CD4-positive, alpha-beta T cell (primary cell): ENCODE measurements around the gene TTYH3. TPM values are rescaled to one million over a fixed set of nuclear protein-coding genes. Genes with fewer than 3 reads are reported as not detected.

Source experiments
- ATAC-seq: fragments of 200-7000 bp; cut with Tn5 transposase; one replicate; pipeline ENCODE4 v1.10.0; 2022; ENCODE audit warnings: mild to moderate bottlenecking; ENCODE audit not compliant: poor library complexity
- CTCF ChIA-PET: fragments of 350-600 bp; sonication (Branson Sonifier 250); formaldehyde crosslinking; loops from one replicate; lab custom pipeline; 2021; ENCODE audit warnings: antibody characterized with exemption, inconsistent platforms; lab: Charles Lee
- POLR2A ChIA-PET: fragments of 350-600 bp; sonication (Branson Sonifier 250); formaldehyde crosslinking; loops from one replicate; lab custom pipeline; 2021; ENCODE audit warnings: antibody characterized with exemption, inconsistent platforms; lab: Charles Lee
- DNase-seq, 14 experiments: peaks; one replicate each; pipeline ENCODE4 v3.0.0-alpha.2; 2013 to 2020; ENCODE audit warnings: mixed read lengths in 2 of 14
- H3K27ac ChIP-seq, 2 donors: one replicate each; pipeline versions ENCODE4 v1.5.1 to v1.7.0; 2013; ENCODE audit warnings: low read length in 2 of 2, low read depth in 1 of 2, mild to moderate bottlenecking in 1 of 2
- H3K27me3 ChIP-seq, 2 experiments: 1 replicate in 1 of 2; 2 replicates in 1 of 2; pipeline versions ENCODE4 v1.6.1 to v1.7.0; 2013; ENCODE audit warnings: low read length in 2 of 2, control low read depth in 1 of 2, mild to moderate bottlenecking in 1 of 2, moderate library complexity in 1 of 2; ENCODE audit not compliant: insufficient read depth in 2 of 2, control insufficient read depth in 1 of 2
- H3K36me3 ChIP-seq: one replicate; pipeline ENCODE4 v1.6.1; 2013; ENCODE audit warnings: low read length, control low read depth; ENCODE audit not compliant: insufficient read depth
- H3K4me1 ChIP-seq: one replicate; pipeline ENCODE4 v1.6.1; 2013; ENCODE audit warnings: low read length, control low read depth; ENCODE audit not compliant: insufficient read depth
- H3K4me3 ChIP-seq: one replicate; pipeline ENCODE4 v1.5.1; 2013; ENCODE audit warnings: mild to moderate bottlenecking, low read length, moderate library complexity
- H3K9me3 ChIP-seq, 2 experiments: 1 replicate in 1 of 2; 2 replicates in 1 of 2; pipeline versions ENCODE4 v1.6.1 to v1.7.0; 2013; ENCODE audit warnings: low read length in 2 of 2, mild to moderate bottlenecking in 2 of 2, control low read depth in 1 of 2, moderate library complexity in 1 of 2; ENCODE audit not compliant: control insufficient read depth in 1 of 2, insufficient read depth in 1 of 2
- H3K27ac Mint-ChIP-seq: one replicate; pipeline ENCODE4 v1.8.0; 2020; ENCODE audit warnings: mixed read lengths
- H3K27me3 Mint-ChIP-seq: one replicate; pipeline ENCODE4 v1.8.0; 2021; ENCODE audit warnings: mixed read lengths
- H3K36me3 Mint-ChIP-seq: one replicate; pipeline ENCODE4 v1.8.0; 2021; ENCODE audit warnings: low read depth, mixed read lengths
- H3K4me1 Mint-ChIP-seq: one replicate; pipeline ENCODE4 v1.8.0; 2021; ENCODE audit warnings: low read depth, mixed read lengths
- H3K4me3 Mint-ChIP-seq: one replicate; pipeline ENCODE4 v1.8.0; 2020; ENCODE audit warnings: mild to moderate bottlenecking, mixed read lengths
- H3K9me3 Mint-ChIP-seq: one replicate; pipeline ENCODE4 v1.8.0; 2020; ENCODE audit warnings: mixed read lengths
- CTCF ChIP-seq: fragments of 200-600 bp; IDR thresholded peaks from one replicate; pipeline ENCODE4 v1.8.0; 2022; ENCODE audit warnings: antibody characterized with exemption, mild to moderate bottlenecking
- intact Hi-C, 2 experiments: fragments of 100-400 bp; cut with DNase I in 1 of 2; cut with micrococcal nuclease in 1 of 2; formaldehyde crosslinking; loops; one replicate each; pipeline versions ENCODE4 v1.15.1 to v1.9.0; 2023 to 2025; cut with DNase I, micrococcal nuclease
- total RNA-seq, 174 experiments: library from RNA in 2 of 174; stranded (reverse) in 2 of 174; gene quantifications; one replicate each; pipeline ENCODE4 v1.2.3 and lab custom pipeline; 2021 to 2026

The TTYH3 gene
- total RNA-seq, 2 experiments from 2014 or later = 7.9 to 9.3 TPM

GRCh38 chr7:2654059-2654458 is 22.3 kb downstream of the TTYH3 start:
- no peaks in the 10 kb centered on the region for H3K9me3 ChIP-seq
- intact Hi-C loops = no loop called here
- Mint-ChIP-seq H3K27me3 (no peaks in the 10 kb centered on the region), H3K9me3 (no peaks in the 10 kb centered on the region), H3K36me3 (peaks cover 6% of the 10 kb centered on the region), H3K4me1 (no peaks in the 10 kb centered on the region), H3K27ac (no peak overlapping the region), H3K4me3 (no peak overlapping the region)
- H3K27me3 ChIP-seq = no peaks in the 10 kb centered on the region
- H3K4me3 ChIP-seq = no peak overlapping the region
- no peak for DNase-seq
- ChIA-PET POLR2A (no interaction called here), CTCF (no interaction called here)
- H3K27ac ChIP-seq = no peak overlapping the region
- no peak for ATAC-seq
- TF ChIP-seq CTCF = no peak
- H3K4me1 ChIP-seq = no peaks in the 10 kb centered on the region
- no peaks in the 10 kb centered on the region for H3K36me3 ChIP-seq

- Histone ChIP-seq H3K27ac (no peak overlapping the region), H3K4me3 (no peak overlapping the region), H3K4me1 (no peaks in the 10 kb centered on the region), H3K27me3 (no peaks in the 10 kb centered on the region), H3K9me3 (no peaks in the 10 kb centered on the region), H3K36me3 (no peaks in the 10 kb centered on the region)
- ChIA-PET CTCF (interaction anchor here (0.9 kb wide), 1 partner anchor 15 kb away, joined by 4 read pairs; no protein-coding TSS in a partner anchor), POLR2A (no interaction called here)
- Mint-ChIP-seq H3K4me3 (no peak overlapping the region), H3K9me3 (no peaks in the 10 kb centered on the region), H3K4me1 (no peaks in the 10 kb centered on the region), H3K27ac (no peak overlapping the region), H3K36me3 (peaks cover 6% of the 10 kb centered on the region), H3K27me3 (no peaks in the 10 kb centered on the region)
- no peak for TF ChIP-seq CTCF
- peak in 1 of 14 experiments; percentile 6 for DNase-seq
- intact Hi-C loops = loop anchor here in 1 of 2 experiments (5.0 kb wide), 1 partner anchor 44 kb away; no protein-coding TSS in a partner anchor
- ATAC-seq = no peak
Measured at GRCh38 chr7:2655870-2656614, 24.3 kb downstream of the TTYH3 start.

- Mint-ChIP-seq H3K4me3 (no peak overlapping the region), H3K9me3 (no peaks in the 10 kb centered on the region), H3K4me1 (no peaks in the 10 kb centered on the region), H3K27ac (no peak overlapping the region), H3K36me3 (peaks cover 6% of the 10 kb centered on the region), H3K27me3 (no peaks in the 10 kb centered on the region)
- no peaks in the 10 kb centered on the region for H3K9me3 ChIP-seq
- TF ChIP-seq CTCF = no peak
- POLR2A ChIA-PET = no interaction called here
- no peaks in the 10 kb centered on the region for H3K27me3 ChIP-seq
- no peak overlapping the region for H3K4me3 ChIP-seq
- no peak for DNase-seq
- CTCF ChIA-PET = interaction anchor here (0.9 kb wide), 1 partner anchor 13 kb away, joined by 4 read pairs; no protein-coding TSS in a partner anchor
- no peaks in the 10 kb centered on the region for H3K4me1 ChIP-seq
- intact Hi-C loops = loop anchor here in 1 of 2 experiments (5.0 kb wide), 1 partner anchor 45 kb away; no protein-coding TSS in a partner anchor
- ATAC-seq = no peak
- no peak overlapping the region for H3K27ac ChIP-seq
- no peaks in the 10 kb centered on the region for H3K36me3 ChIP-seq
Measured at GRCh38 chr7:2657208-2657607, 25.4 kb downstream of the TTYH3 start.
